ENCODE results near the gene AGRP. TPM values are rescaled to one million over a fixed set of nuclear protein-coding genes. Genes with fewer than 3 reads are reported as not detected.
A peak's percentile ranks its signal among the peaks of the same experiment; 100 is the strongest.

Gene AGRP
- total RNA-seq, 2 donors from 2014 or later, result not detected

DNA sequence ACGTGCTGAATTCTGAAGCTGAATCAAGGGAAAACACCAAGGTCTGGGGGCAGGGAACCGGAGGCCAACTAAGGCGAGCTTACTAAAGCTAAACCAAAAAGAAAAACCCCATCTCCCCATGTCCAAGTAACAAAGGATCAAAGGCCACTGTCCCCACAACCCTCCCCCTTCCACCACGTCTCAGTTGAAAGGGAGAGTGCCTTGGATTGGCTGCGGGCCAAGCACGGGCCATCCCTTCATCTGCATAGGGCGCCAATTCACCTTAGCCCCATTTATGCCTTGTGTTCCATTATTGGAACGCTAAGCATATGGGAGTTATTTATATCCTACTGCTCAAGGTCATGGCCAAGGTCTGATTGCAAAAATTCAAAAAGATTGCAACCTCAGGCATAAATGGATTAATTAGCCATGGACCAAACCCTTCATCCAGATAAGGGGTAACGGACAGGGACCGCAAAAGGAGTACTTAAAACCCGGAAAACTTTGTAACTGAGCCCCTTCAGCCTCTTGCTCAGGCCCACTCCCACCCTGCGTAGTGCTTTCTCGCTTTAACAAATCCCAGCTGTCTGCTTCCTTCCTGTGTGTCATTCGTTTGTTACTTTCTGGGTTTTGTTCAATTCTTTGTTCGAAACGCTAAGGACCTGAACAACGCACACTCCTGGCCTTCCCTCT is 1.6 kb downstream of the AGRP start:
- H3K9me3 Mint-ChIP-seq, result no peaks in the 10 kb centered on the region
- H3K4me1 Mint-ChIP-seq, result peaks cover 6% of the 10 kb centered on the region

DNA sequence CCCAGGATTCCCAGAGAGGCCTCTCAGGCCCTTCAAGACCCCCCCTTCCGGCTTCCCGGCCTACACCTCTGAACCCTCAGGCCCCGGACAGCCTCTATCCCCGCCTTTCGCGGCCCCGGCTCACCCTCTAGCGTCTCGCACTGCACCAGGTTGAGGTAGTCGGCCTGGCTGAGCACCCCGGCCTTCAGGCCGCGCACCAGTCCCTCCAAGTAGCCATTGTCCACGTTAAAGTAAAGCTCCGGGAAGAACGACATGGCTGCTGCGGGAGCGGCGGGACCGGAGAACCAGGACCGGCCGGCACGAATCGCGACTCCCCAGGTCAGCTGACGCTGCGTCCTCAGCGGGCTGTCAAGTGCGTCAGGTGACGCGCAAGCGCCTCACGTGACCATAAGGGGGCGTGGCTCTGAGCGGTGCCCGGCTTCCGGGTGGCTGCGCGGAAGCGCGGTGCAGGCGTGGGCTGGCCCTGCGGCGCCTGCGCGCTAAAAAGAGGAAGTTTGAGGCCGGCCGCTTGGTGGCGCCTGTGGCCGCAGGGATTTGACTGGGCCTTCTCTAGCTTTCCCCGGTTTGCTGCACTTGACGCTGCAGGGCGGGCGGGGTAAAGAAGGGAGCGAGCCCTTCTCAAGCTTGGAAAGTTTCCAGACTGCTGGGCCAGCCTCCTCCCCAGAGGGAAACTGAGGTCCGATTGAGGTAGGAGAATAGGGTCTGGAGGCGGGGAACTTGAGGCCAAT is 2.4 kb downstream of the AGRP start, which contains the start of gene ATP6V0D1:
Gene ATP6V0D1, minus strand, starts transcription at position 325 of the 728 bp plus-strand sequence. Its CDS starts 71 bp downstream, at position 254.
- DNase-seq, result peak; percentile 99
- H3K36me3 ChIP-seq (ENCODE audit: control insufficient read depth, insufficient read depth, low read length), result peaks cover 5% of the 10 kb centered on the region
- Mint-ChIP-seq H3K27me3 (ENCODE audit: insufficient read depth) (peaks cover 1% of the 10 kb centered on the region), H3K36me3 (ENCODE audit: low read depth) (peaks cover 7% of the 10 kb centered on the region), H3K9me3 (no peaks in the 10 kb centered on the region), H3K4me1 (peaks cover 6% of the 10 kb centered on the region), H3K4me3 (peak within 1 kb of the TSS; percentile 97), H3K27ac (peak within 1 kb of the TSS; percentile 100)
- H3K27ac ChIP-seq (ENCODE audit: low read depth, low read length), result peak within 1 kb of the TSS; percentile 88
- peak within 1 kb of the TSS; percentile 94 for H3K4me3 ChIP-seq (ENCODE audit: low read length)
- TF ChIP-seq, protein P1, sequence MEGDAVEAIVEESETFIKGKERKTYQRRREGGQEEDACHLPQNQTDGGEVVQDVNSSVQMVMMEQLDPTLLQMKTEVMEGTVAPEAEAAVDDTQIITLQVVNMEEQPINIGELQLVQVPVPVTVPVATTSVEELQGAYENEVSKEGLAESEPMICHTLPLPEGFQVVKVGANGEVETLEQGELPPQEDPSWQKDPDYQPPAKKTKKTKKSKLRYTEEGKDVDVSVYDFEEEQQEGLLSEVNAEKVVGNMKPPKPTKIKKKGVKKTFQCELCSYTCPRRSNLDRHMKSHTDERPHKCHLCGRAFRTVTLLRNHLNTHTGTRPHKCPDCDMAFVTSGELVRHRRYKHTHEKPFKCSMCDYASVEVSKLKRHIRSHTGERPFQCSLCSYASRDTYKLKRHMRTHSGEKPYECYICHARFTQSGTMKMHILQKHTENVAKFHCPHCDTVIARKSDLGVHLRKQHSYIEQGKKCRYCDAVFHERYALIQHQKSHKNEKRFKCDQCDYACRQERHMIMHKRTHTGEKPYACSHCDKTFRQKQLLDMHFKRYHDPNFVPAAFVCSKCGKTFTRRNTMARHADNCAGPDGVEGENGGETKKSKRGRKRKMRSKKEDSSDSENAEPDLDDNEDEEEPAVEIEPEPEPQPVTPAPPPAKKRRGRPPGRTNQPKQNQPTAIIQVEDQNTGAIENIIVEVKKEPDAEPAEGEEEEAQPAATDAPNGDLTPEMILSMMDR (conservative IDR thresholded peaks at IDR 0.05), result peak; percentile 91
- H3K9ac ChIP-seq (ENCODE audit: extremely low read depth, low read length, poor library complexity, severe bottlenecking), result peak within 1 kb of the TSS; percentile 94
- H3K9me3 ChIP-seq (ENCODE audit: control insufficient read depth, low read length), result no peaks in the 10 kb centered on the region
- H3K4me1 ChIP-seq (ENCODE audit: control insufficient read depth, insufficient read depth, low read length), result peaks cover 5% of the 10 kb centered on the region
- H3K27me3 ChIP-seq (ENCODE audit: control insufficient read depth, insufficient read depth, low read length, poor library complexity, severe bottlenecking), result no peaks in the 10 kb centered on the region
- WGBS, 2 experiments (ENCODE audit: insufficient coverage in 1 of 2, insufficient read length in 1 of 2), result 0 to 1% methylated on average over 40 to 57 of the region's 57 CpGs

More for the DNA sequence above, 1.6 kb downstream of the AGRP start:
- Histone ChIP-seq H3K4me1 (ENCODE audit: control insufficient read depth, insufficient read depth, low read length) (peaks cover 5% of the 10 kb centered on the region), H3K9me3 (ENCODE audit: control insufficient read depth, low read length) (no peaks in the 10 kb centered on the region), H3K4me3 (ENCODE audit: low read length) (peak overlapping the region; percentile 94), H3K9ac (ENCODE audit: extremely low read depth, low read length, poor library complexity, severe bottlenecking) (peak overlapping the region; percentile 49), H3K27ac (ENCODE audit: low read depth, low read length) (peak overlapping the region; percentile 74), H3K27me3 (ENCODE audit: control insufficient read depth, insufficient read depth, low read length, poor library complexity, severe bottlenecking) (no peaks in the 10 kb centered on the region), H3K36me3 (ENCODE audit: control insufficient read depth, insufficient read depth, low read length) (peaks cover 5% of the 10 kb centered on the region)
- Mint-ChIP-seq H3K36me3 (ENCODE audit: low read depth) (peaks cover 7% of the 10 kb centered on the region), H3K27ac (peak overlapping the region; percentile 97), H3K27me3 (ENCODE audit: insufficient read depth) (peaks cover 8% of the 10 kb centered on the region), H3K4me3 (peak overlapping the region; percentile 97)
- DNase-seq, result no peak
- TF ChIP-seq, protein P1 (conservative IDR thresholded peaks at IDR 0.05), result no peak
- 65 to 74% methylated on average over 12 to 17 of the region's 17 CpGs for WGBS, 2 experiments (ENCODE audit: insufficient coverage in 1 of 2, insufficient read length in 1 of 2)

DNA sequence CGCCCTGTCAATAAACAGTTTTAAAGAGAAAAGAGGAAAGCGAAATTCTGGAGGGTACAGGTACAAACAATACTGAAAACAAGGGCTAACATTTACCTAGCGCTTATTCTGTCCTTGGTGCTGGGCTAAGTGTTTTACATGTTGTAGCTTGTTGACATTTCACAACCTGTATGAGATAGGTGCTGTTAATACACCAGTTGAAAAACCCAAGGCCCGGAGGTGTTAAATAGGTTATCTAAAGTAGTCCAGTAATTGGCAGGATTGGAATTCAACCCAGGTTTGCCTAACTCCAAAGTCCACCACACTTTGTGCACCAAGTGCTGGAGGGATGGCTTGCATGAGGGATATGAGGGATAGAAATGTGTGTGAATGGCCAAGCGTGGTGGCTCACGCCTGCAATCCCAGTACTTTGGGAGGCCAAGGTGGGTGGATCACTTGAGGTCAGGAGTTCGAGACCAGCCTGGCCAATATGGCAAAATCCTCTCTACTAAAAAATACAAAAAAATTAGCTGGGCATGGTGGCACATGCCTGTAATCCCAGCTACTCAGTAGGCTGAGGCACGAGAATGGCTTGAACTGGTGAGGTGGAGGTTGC is 5.3 kb downstream of the AGRP start:
- WGBS, 2 experiments (ENCODE audit: insufficient coverage in 1 of 2, insufficient read length in 1 of 2), result 96 to 98% methylated on average over 5 to 8 of the region's 8 CpGs
- Histone ChIP-seq H3K27ac (ENCODE audit: low read depth, low read length) (no peak overlapping the region), H3K4me3 (ENCODE audit: low read length) (no peak overlapping the region), H3K27me3 (ENCODE audit: control insufficient read depth, insufficient read depth, low read length, poor library complexity, severe bottlenecking) (no peaks in the 10 kb centered on the region), H3K9me3 (ENCODE audit: control insufficient read depth, low read length) (no peaks in the 10 kb centered on the region), H3K36me3 (ENCODE audit: control insufficient read depth, insufficient read depth, low read length) (peaks cover 21% of the 10 kb centered on the region), H3K9ac (ENCODE audit: extremely low read depth, low read length, poor library complexity, severe bottlenecking) (no peak overlapping the region), H3K4me1 (ENCODE audit: control insufficient read depth, insufficient read depth, low read length) (peaks cover 5% of the 10 kb centered on the region)
- Mint-ChIP-seq H3K36me3 (ENCODE audit: low read depth) (peaks cover 8% of the 10 kb centered on the region), H3K4me3 (no peak overlapping the region), H3K27ac (no peak overlapping the region), H3K27me3 (ENCODE audit: insufficient read depth) (no peaks in the 10 kb centered on the region), H3K4me1 (peaks cover 6% of the 10 kb centered on the region), H3K9me3 (no peaks in the 10 kb centered on the region)
- TF ChIP-seq, protein P1 (conservative IDR thresholded peaks at IDR 0.05), result no peak
- DNase-seq, result no peak
